ENCODE results near the gene TMEM255B. TPM values are rescaled to one million over a fixed set of nuclear protein-coding genes. Genes with fewer than 3 reads are reported as not detected.
A peak's percentile ranks its signal among the peaks of the same experiment; 100 is the strongest.

TMEM255B gene
- total RNA-seq, 4 donors from 2014 or later: 1.8 to 17.3 (median 3.5) TPM; not detected in 1

DNA sequence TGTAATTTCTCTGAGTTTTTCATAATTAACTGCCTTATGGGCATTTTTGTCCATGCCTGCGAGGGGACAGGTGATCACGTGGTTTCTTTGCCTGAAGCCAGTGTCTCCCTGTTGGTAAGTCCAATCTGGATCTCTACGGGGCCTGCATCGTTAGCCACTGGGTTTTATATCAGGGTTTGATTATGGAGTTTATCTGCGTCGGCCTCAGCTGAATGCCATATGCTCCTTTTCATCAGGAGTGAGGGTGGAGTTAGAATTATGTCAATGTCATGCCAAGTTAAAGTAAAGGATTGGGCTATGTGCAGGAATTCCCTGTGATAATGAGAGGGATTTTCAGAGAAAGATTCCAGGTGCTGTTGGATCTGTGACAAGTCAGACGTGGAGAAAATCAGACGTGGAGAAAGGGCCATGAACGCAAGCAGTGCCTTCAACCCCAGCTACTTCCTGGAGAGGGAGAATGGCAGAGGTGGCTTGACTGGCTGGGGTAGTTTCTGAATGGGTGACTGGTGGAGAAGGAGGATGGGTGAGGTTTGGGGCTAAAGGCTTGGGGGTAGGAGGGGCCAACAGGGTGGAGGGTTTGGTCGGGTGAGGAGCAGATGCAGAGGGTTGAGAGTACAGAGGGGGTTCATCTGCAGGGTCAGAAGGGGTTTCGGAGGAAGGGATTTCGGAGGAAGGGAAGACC, 24.3 kb downstream of the TMEM255B start:
- H3K27me3 ChIP-seq: no peaks in the 10 kb centered on the region
- H3K4me1 ChIP-seq: no peaks in the 10 kb centered on the region
- no peaks in the 10 kb centered on the region for H3K36me3 ChIP-seq
- no peak overlapping the region for H3K27ac ChIP-seq
- TF ChIP-seq POLR2A (IDR thresholded peaks at IDR 0.05): no peak
- no peaks in the 10 kb centered on the region for H3K9me3 ChIP-seq
- peak in 1 of 3 donors; percentile 15 for DNase-seq
- H3K4me3 ChIP-seq: no peak overlapping the region

DNA sequence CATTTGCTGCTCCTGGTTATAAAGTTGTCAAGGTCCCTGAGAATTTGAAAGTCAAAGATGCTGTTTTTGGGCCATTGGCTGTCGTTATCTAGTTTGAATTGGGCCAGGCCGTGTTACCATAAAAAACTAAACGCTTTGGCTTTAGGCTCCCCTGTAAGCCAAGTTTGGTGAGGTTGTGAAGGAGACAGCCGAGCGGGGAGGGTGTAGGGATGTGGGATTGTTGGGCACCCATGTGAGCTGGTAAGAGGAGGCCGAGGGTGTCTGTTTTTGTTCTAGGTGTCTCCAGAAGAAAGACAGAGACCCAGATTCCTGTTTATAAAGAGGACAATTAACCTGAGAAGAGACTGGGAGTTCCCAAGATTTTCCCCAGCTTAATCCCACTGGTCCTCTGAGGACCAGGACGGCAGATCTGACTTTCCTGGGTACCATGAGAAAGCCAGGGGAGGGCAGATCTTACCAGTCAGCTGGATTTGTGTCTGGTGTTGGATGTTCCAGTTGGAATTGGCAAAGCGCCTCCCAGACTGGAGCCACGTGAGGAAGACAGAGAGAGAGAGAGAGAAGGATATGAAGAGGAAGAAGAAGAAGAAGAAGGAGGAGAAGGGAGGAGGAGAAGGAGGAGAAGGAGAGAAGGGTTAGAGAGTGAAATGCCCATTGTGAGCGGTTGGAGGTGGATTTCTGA, 25.1 kb downstream of the TMEM255B start:
- Histone ChIP-seq H3K36me3 (no peaks in the 10 kb centered on the region), H3K4me3 (no peak overlapping the region), H3K4me1 (no peaks in the 10 kb centered on the region), H3K27me3 (no peaks in the 10 kb centered on the region), H3K27ac (no peak overlapping the region), H3K9me3 (no peaks in the 10 kb centered on the region)
- TF ChIP-seq, protein P1, sequence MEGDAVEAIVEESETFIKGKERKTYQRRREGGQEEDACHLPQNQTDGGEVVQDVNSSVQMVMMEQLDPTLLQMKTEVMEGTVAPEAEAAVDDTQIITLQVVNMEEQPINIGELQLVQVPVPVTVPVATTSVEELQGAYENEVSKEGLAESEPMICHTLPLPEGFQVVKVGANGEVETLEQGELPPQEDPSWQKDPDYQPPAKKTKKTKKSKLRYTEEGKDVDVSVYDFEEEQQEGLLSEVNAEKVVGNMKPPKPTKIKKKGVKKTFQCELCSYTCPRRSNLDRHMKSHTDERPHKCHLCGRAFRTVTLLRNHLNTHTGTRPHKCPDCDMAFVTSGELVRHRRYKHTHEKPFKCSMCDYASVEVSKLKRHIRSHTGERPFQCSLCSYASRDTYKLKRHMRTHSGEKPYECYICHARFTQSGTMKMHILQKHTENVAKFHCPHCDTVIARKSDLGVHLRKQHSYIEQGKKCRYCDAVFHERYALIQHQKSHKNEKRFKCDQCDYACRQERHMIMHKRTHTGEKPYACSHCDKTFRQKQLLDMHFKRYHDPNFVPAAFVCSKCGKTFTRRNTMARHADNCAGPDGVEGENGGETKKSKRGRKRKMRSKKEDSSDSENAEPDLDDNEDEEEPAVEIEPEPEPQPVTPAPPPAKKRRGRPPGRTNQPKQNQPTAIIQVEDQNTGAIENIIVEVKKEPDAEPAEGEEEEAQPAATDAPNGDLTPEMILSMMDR (IDR thresholded peaks at IDR 0.05): no peak
- TF ChIP-seq POLR2A (IDR thresholded peaks at IDR 0.05): no peak
- peak in 1 of 3 donors; percentile 22 for DNase-seq

DNA sequence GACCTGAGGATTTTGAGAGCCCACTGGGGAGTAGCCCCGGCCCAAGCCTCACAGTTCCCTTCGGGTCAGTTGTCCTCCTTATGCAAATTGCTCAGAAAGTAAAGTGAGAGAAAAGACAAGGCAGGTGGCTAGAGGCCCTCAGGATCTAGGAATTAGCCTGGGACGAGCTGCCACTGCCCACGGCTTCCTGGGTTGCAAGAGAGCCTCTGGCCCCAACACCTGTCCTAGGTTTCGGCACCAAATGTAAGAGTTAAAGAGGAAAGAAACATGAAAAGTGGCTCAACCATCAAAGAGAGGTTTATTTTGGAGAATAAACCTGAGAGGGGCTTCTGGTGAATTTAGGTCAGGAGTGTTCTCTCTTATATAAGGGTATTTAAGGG, 25.6 kb downstream of the TMEM255B start:
- Histone ChIP-seq H3K27me3 (no peaks in the 10 kb centered on the region), H3K9me3 (no peaks in the 10 kb centered on the region), H3K27ac (no peak overlapping the region), H3K36me3 (no peaks in the 10 kb centered on the region), H3K4me3 (no peak overlapping the region), H3K4me1 (no peaks in the 10 kb centered on the region)
- peak in 1 of 3 donors; percentile 13 for DNase-seq
- TF ChIP-seq, protein P1 (IDR thresholded peaks at IDR 0.05): no peak

DNA sequence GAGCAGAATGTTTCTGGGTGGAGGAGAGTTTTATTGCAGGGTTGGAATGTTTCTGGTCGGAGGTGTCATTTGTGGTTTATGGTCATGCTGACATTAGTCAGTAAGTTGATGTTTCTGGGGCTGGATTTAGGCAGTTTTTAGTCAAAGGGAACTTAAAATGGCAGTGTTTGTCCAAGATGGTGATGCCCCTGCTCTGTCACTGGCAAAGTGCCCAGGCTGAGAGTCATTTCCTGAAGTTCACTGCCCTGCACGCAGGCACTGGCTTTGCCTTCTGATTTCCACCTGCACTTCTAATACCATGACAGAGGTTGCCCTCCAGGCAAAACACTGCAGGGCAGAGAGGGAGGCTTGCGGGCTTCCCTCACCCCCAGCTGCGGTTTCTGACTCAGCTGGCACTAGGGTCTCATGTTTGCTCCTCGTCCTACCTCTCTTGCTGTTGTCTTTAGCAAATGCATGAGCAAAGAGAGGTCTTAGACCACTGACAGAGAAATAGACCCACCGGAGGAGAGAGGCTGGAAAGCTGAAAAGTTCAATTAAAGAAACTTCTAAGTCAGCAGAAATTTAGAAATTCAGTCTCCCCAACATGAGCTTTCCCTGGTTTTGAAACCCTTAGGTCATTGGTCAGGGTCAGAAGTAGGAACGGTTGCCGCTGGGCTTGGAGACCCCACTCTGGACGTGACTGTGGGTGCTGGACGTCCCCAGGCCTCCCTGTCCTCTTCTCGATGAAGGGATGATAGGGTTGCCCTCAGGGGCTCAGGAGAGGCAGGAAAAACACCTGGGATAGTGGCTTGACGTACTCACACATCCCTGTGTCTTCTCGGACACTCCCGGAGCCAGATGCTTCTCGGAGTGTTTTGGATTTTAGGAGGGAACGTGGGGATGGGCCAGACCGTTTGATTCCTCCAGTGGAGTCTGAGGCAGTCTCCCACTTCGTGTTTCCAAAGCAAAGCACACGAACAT, 26.3 kb downstream of the TMEM255B start:
- Histone ChIP-seq H3K4me3 (no peak overlapping the region), H3K36me3 (no peaks in the 10 kb centered on the region), H3K27me3 (no peaks in the 10 kb centered on the region), H3K27ac (no peak overlapping the region), H3K9me3 (no peaks in the 10 kb centered on the region), H3K4me1 (no peaks in the 10 kb centered on the region)
- peak in 2 of 3 donors; percentile 8 to 23 for DNase-seq
- TF ChIP-seq POLR2A (IDR thresholded peaks at IDR 0.05): no peak
- TF ChIP-seq, protein P1 (IDR thresholded peaks at IDR 0.05): no peak

DNA sequence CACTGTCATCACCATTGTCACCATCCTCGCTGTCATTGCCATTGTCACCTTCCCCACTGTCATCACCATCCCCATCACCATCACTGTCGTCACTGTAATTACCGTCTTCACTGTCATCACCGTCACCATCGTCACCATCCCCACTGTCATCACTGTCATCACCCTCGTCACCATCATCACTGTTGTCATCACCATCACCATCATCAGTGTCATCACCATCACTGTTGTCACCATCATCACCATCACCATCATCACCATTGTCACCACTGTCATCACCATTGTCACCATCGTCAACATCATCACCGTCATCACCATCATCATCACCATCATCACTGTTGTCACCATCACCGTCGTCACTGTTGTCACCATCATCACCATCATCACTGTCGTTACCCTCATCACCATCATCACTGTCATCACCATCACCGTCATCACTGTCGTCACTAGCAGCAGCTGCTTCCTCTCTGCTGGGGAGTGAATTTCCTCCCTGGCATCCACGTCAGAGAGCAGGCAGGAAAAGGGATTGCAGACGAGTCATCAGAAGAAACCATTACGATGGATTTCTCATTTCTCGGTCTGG, 27.3 kb downstream of the TMEM255B start:
- Histone ChIP-seq H3K4me3 (no peak overlapping the region), H3K9me3 (no peaks in the 10 kb centered on the region), H3K27me3 (no peaks in the 10 kb centered on the region), H3K27ac (no peak overlapping the region), H3K4me1 (no peaks in the 10 kb centered on the region), H3K36me3 (no peaks in the 10 kb centered on the region)
- peak in 2 of 3 donors; percentile 5 to 7 for DNase-seq
- TF ChIP-seq, protein P1 (IDR thresholded peaks at IDR 0.05): no peak
- no peak for TF ChIP-seq POLR2A (IDR thresholded peaks at IDR 0.05)

Measured in Peyer's patch (tissue), 4 donors.